Ectodermal cell (in vitro differentiated cells): ENCODE data around the gene RAB33A.

ENCODE experiments used
- H3K27ac ChIP-seq: 2 replicates; pipeline ENCODE4 v1.7.0; 2013; ENCODE audit warnings: mild to moderate bottlenecking, low read depth, low read length; ENCODE audit not compliant: insufficient read depth, poor library complexity, severe bottlenecking
- H3K27me3 ChIP-seq: 2 replicates; pipeline ENCODE4 v1.7.0; 2013; ENCODE audit warnings: mild to moderate bottlenecking, low read length; ENCODE audit not compliant: insufficient read depth, control insufficient read depth, poor library complexity, severe bottlenecking
- H3K36me3 ChIP-seq: one replicate; pipeline ENCODE4 v1.7.0; 2013; ENCODE audit warnings: low read length; ENCODE audit not compliant: control insufficient read depth, insufficient read depth
- H3K4me1 ChIP-seq: one replicate; pipeline ENCODE4 v1.7.0; 2013; ENCODE audit warnings: low read length; ENCODE audit not compliant: control insufficient read depth, insufficient read depth
- H3K4me3 ChIP-seq: 2 replicates; pipeline ENCODE4 v1.7.0; 2013; ENCODE audit warnings: low read depth, low read length, control low read depth; ENCODE audit not compliant: insufficient read depth
- H3K9me3 ChIP-seq: 2 replicates; pipeline ENCODE4 v1.7.0; 2013; ENCODE audit warnings: mild to moderate bottlenecking, low read length, moderate library complexity; ENCODE audit not compliant: control insufficient read depth
- WGBS, 2 experiments: methylation state at CpG; one replicate each; pipeline ENCODE4 v1.1.7; 2013; ENCODE audit warnings: missing lambda C conversion rate in 2 of 2; 5-methylcytosine and 5-hydroxymethylcytosine counted together

The RAB33A gene

GRCh38 chrX:130186651-130187050, 14.9 kb downstream of the RAB33A start:
- Histone ChIP-seq H3K27me3 (no peaks in the 10 kb centered on the region), H3K27ac (no peak overlapping the region), H3K4me1 (no peaks in the 10 kb centered on the region), H3K4me3 (no peak overlapping the region), H3K36me3 (no peaks in the 10 kb centered on the region), H3K9me3 (no peaks in the 10 kb centered on the region)
- WGBS, 2 experiments: 81 to 95% methylated on average over 4 of the region's 4 CpGs

- H3K27me3 ChIP-seq: no peaks in the 10 kb centered on the region
- no peaks in the 10 kb centered on the region for H3K36me3 ChIP-seq
- 88 to 97% methylated on average over 4 of the region's 4 CpGs for WGBS, 2 experiments
- no peak overlapping the region for H3K4me3 ChIP-seq
- H3K9me3 ChIP-seq: no peaks in the 10 kb centered on the region
- no peaks in the 10 kb centered on the region for H3K4me1 ChIP-seq
- H3K27ac ChIP-seq: no peak overlapping the region
These were observed 19.0 kb downstream of the RAB33A start for GRCh38 chrX:130190801-130191200.

- H3K36me3 ChIP-seq: no peaks in the 10 kb centered on the region
- H3K4me1 ChIP-seq: no peaks in the 10 kb centered on the region
- no peak overlapping the region for H3K27ac ChIP-seq
- no peaks in the 10 kb centered on the region for H3K27me3 ChIP-seq
- 91 to 96% methylated on average over 4 of the region's 7 CpGs for WGBS, 2 experiments
- H3K4me3 ChIP-seq: no peak overlapping the region
- no peaks in the 10 kb centered on the region for H3K9me3 ChIP-seq
These were observed 24.7 kb downstream of the RAB33A start for GRCh38 chrX:130196466-130196865.

- Histone ChIP-seq H3K36me3 (no peaks in the 10 kb centered on the region), H3K4me1 (no peaks in the 10 kb centered on the region), H3K4me3 (no peak overlapping the region), H3K27me3 (no peaks in the 10 kb centered on the region), H3K9me3 (no peaks in the 10 kb centered on the region), H3K27ac (no peak overlapping the region)
- 85 to 88% methylated on average over 5 of the region's 5 CpGs for WGBS, 2 experiments
These were observed 25.7 kb downstream of the RAB33A start for GRCh38 chrX:130197464-130197863.

GRCh38 chrX:130204647-130205046, 32.9 kb downstream of the RAB33A start:
- no peaks in the 10 kb centered on the region for H3K9me3 ChIP-seq
- H3K4me1 ChIP-seq: no peaks in the 10 kb centered on the region
- no peaks in the 10 kb centered on the region for H3K36me3 ChIP-seq
- 0% methylated on average over 1 of the region's 1 CpG for WGBS, 2 experiments
- H3K27ac ChIP-seq: no peak overlapping the region
- H3K27me3 ChIP-seq: no peaks in the 10 kb centered on the region
- H3K4me3 ChIP-seq: no peak overlapping the region

GRCh38 chrX:130211415-130212186, 39.8 kb downstream of the RAB33A start:
- H3K4me1 ChIP-seq: no peaks in the 10 kb centered on the region
- 90 to 97% methylated on average over 3 of the region's 4 CpGs for WGBS, 2 experiments
- H3K27me3 ChIP-seq: no peaks in the 10 kb centered on the region
- H3K36me3 ChIP-seq: peaks cover 9% of the 10 kb centered on the region
- no peaks in the 10 kb centered on the region for H3K9me3 ChIP-seq
- H3K27ac ChIP-seq: no peak overlapping the region
- no peak overlapping the region for H3K4me3 ChIP-seq

GRCh38 chrX:130212371-130212770, 40.6 kb downstream of the RAB33A start:
- H3K9me3 ChIP-seq: no peaks in the 10 kb centered on the region
- WGBS, 2 experiments: 100% methylated on average over 1 of the region's 1 CpG; no CpG with 5 or more reads in 1 of the 2 experiments
- no peak overlapping the region for H3K27ac ChIP-seq
- peaks cover 9% of the 10 kb centered on the region for H3K36me3 ChIP-seq
- no peaks in the 10 kb centered on the region for H3K27me3 ChIP-seq
- H3K4me1 ChIP-seq: no peaks in the 10 kb centered on the region
- no peak overlapping the region for H3K4me3 ChIP-seq

GRCh38 chrX:130213376-130213775, 41.6 kb downstream of the RAB33A start:
- 87 to 98% methylated on average over 2 of the region's 2 CpGs for WGBS, 2 experiments
- no peaks in the 10 kb centered on the region for H3K9me3 ChIP-seq
- H3K4me1 ChIP-seq: no peaks in the 10 kb centered on the region
- peaks cover 9% of the 10 kb centered on the region for H3K36me3 ChIP-seq
- no peaks in the 10 kb centered on the region for H3K27me3 ChIP-seq
- no peak overlapping the region for H3K27ac ChIP-seq
- H3K4me3 ChIP-seq: no peak overlapping the region

GRCh38 chrX:130216320-130216719, 44.6 kb downstream of the RAB33A start:
- no peak overlapping the region for H3K27ac ChIP-seq
- 86 to 94% methylated on average over 3 of the region's 4 CpGs for WGBS, 2 experiments
- no peaks in the 10 kb centered on the region for H3K9me3 ChIP-seq
- H3K36me3 ChIP-seq: peaks cover 9% of the 10 kb centered on the region
- H3K4me1 ChIP-seq: no peaks in the 10 kb centered on the region
- H3K4me3 ChIP-seq: no peak overlapping the region
- no peaks in the 10 kb centered on the region for H3K27me3 ChIP-seq

- Histone ChIP-seq H3K27me3 (no peaks in the 10 kb centered on the region), H3K4me3 (no peak overlapping the region), H3K4me1 (no peaks in the 10 kb centered on the region), H3K27ac (no peak overlapping the region), H3K36me3 (peaks cover 8% of the 10 kb centered on the region), H3K9me3 (no peaks in the 10 kb centered on the region)
- WGBS, 2 experiments: 90 to 100% methylated on average over 2 of the region's 2 CpGs
These were observed 53.0 kb downstream of the RAB33A start for GRCh38 chrX:130224810-130225209.
